Left renal pelvis (tissue), 4 donors: ENCODE measurements around the gene PHF10. TPM values are rescaled to one million over a fixed set of nuclear protein-coding genes. Genes with fewer than 3 reads are reported as not detected.
"Not testable (repeated sequence)": the region's sequence is repeated elsewhere in the genome, so short reads cannot be mapped to it uniquely, and the experiment has no call there.

ENCODE experiments used
- DNase-seq, 4 donors: peaks; one replicate each; pipeline ENCODE4 v3.0.0-alpha.2; 2013; ENCODE audit warnings: low read depth in 4 of 4, low spot score in 3 of 4
- polyA plus RNA-seq, 4 donors: library from polyadenylated mRNA; unstranded; fragments of 120-200 nt; gene quantifications; one replicate each; pipeline ENCODE4 v1.2.1, GENCODE V29; 2013; ENCODE audit not compliant: insufficient read length in 4 of 4

PHF10 gene
- 100 to 1,000 TPM in 3 of 4 donors, 10 to 100 TPM in 1; 83.7 to 128 (median 116) TPM for polyA plus RNA-seq

DNA sequence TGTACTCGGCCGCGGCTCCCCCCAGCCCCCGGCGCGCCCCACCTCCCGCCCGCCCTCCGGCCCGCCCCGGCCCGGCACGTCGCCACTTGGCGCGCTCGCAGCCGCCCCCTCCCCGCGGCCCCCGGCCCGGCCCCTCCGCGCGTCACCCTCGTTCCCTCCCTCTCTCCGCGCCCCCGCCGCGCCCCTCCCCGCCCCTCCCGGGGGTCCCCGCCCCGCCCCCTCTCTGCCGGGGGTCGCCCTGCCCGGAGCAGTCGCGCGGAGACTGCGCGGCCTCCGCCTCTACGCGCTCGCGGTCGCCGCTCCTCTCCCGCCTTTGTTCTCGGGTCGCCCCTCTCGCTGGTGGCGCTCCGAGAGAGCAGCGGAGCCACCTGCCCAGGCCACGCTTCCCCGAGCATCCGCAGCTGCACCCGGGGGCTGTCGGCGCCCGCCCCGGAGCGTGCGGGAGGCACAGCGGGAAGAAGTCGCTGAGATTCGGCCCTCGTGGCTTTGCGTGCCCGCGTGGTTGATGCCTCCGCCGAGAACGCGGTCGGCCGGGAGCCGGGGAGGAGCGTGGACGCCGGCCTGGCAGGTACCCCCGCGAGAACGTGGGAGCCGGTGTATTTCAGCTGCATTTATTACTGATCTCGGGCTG, at the start of gene PHF10:
Gene PHF10 (minus strand): TSS at position 7 of the 631 bp plus-strand sequence. CDS start 569 bp downstream, outside the sequence.
- peak in 1 of 4 donors; percentile 50 for DNase-seq

DNA sequence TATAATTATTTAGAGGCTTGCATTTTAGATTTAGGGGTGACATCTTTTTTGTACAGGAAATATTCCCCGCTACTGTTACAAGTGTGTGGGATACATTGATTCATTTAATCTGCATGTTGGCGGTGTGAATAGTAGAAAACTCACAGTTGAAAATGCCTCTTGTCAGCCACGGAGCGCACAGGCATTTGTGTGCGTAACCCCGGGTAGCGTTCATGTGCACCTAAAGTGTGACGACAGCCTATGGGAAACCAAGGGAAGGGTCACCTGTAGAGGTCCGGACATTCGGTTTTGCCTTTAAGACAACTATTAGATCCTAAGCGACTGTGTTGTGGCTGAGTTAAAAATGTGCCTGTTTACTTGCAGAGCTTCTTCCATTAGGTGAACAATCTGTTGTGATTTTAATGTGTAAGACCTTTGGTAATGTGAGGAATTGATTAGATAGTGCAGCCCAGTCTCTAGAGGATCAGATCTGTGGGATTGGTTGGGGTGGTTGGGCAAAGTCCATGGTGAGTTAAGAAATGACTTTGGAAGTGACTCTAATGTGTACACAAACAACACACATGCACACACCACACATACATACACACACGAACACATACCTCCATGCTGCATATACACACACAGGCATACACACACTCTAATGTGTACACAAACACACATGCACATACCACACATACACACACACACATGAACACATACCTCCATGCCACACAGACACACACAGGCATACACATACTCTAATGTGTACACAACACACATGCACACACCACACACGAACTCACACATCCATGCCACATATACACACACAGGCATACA, 42.8 kb upstream of the PHF10 start:
- no peak for DNase-seq

DNA sequence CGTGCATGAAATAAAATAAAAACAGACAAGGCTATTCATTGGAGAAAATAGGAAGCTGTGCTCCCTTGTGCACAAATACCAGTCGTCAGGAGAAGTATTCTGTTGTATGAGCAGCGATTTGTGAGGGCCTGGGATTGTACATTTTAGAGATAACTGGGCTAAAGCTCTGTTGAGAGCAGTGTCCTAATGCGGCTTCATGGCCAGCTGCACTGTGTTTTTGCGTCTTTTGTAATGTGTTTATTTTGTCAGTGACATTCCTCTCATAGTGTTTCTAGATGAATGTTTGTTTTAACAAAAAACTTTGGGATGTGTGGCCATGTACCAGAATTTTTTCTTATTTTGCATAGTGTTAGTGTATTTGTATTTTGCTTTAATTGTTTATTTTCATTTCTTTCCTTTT, 41.9 kb upstream of the PHF10 start:
- no peak for DNase-seq

DNA sequence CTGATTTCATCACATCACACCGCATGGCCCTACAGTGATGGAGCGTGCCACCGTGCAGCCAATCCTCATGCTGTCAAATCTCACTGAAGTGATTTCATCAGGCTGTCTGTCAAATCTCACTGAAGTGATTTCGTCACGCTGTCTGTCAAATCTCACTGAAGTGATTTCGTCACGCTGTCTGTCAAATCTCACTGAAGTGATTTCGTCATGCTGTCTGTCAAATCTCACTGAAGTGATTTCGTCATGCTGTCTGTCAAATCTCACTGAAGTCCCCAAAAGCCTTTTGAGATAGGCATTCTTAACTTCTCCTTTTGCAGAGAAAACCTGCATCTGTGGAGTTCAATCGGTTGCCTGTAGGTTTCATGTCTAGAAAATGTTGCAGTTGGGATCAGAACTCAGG, 41.5 kb upstream of the PHF10 start:
- DNase-seq = not testable (repeated sequence)

DNA sequence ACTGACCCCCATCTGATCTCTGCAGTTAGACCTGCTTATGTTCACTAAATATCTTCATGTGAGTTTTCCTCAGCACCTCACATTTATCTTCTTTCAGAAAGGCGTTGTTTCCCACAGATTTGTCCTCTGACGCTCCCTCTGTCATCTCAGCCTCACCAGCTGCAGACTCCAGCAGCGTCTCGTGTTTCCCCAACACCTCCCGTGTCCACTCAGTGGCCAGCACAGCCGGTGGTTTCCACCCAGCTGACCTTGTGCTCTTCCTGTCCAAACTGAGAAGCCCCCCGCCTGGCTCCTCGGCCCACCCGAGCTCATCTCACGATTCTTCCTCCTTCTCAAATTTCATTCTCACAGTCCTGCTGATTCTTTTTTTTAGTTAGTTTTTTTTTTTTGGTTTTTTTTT, 39.6 kb upstream of the PHF10 start:
- DNase-seq = no peak

DNA sequence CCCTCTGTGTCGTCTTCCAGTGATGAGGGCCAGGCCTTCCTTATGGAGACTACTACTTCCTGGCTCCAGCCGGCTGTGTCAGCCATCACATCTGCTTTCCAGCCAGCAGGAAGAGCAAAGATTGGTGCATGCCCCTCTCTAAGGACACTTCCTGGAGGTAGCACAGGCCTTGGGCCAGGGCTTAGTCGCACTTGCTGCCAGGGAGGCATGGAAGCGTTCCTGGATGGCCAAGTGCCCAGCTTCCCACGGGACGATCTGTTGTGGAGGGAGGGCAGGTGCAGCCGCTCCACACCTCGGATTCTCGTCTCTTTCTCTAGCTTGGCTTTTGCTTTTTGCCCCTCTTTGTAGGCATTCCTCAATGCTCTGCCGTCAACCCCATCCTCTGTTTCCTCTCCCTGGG, 39.0 kb upstream of the PHF10 start:
- no peak for DNase-seq

DNA sequence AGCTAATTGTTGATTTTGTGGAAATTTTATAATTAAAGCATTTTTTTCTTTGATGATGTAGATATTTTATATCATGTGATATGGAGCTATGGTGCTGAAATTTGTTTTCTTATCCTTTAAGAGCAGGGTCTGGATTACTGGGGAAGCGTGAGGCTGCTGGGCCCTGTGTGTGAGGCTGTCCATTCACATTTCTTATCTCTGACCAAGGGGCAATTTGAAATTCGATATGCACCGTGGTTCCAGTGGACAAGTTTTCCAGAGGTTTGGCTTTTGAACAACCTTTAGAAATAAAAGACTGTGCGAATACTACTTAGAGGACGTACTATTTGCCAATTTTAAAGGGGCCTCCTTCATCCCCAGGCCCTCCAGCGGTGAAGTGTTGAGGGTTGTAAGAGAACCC, 30.9 kb upstream of the PHF10 start:
- DNase-seq = no peak

DNA sequence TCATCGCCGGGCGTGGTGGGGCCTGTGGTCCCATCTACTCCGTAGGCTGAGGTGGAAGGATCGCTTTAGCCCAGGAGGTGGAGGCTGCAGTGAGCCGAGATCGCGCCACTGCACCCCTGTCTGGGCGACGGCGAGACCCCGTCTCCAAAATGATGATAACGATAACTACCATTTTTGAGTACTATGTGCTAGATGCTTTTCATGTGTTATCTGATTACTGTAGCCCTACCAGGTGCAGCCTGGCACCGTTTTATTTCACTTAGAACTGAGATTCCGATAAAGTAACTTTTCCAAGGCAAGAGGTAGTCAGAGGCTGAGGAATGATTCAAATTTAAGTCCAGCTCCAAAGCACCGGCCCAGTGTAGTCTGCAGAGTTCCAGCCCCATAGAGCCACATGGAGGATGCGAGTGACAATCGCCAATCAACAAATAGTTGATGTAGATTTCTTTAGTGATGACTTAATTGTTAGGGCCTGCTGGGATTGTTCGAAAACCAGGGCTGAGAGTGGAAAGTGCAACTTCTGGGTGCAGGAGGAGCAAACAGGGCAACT, 27.8 kb upstream of the PHF10 start:
- DNase-seq = peak in 1 of 4 donors; percentile 33

DNA sequence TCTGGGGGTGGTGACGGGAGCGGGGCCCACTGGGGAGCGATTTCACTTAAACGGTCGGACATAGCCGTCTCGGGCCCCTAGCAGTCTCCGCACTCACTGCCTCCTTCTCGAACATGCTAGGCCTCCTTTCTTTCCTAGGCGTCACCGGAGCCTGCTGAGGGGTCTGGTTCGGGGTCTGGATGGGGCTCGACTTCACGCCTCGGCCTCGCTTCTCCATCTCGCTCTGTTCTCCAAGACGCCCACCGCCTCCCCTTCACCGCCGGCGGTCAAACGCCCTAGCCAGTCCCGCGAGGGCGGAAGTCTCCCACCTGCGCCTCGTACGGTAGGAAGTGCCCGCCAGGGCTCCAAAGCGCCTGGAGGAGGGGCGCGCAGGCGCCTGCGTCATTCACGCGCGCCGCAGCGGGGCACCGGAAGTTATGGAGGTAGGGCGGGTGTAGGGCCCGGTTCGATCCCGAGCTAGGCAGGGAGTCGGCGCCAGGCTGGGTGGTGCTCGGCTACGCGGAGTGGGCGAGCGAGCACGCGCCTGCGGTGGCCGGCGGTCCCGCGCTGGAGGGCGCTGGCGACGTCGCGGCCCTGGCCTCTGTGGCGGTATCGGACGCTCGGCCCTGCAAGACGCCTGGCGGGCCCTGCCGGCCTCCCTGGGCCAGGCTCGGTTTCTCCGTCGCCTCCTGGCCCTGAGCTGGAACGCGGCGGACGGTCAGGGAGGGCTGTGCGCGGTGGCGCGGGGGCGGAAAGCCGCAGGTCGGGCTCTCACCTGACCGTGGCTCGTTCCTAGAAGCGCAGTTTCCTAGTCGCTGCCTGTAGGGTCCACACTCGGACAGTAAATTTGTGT, 27.2 kb upstream of the PHF10 start, which contains the start of the genes DYNLT2 and ERMARD:
Gene DYNLT2 (minus strand): TSS at position 331 of the 832 bp plus-strand sequence. CDS start 114 bp downstream, at position 217.
Gene ERMARD (plus strand): TSS at position 381 of the 832 bp plus-strand sequence. CDS start 36 bp downstream, at position 417.
- peak; percentile 85 to 94 (median 92) for DNase-seq

DNA sequence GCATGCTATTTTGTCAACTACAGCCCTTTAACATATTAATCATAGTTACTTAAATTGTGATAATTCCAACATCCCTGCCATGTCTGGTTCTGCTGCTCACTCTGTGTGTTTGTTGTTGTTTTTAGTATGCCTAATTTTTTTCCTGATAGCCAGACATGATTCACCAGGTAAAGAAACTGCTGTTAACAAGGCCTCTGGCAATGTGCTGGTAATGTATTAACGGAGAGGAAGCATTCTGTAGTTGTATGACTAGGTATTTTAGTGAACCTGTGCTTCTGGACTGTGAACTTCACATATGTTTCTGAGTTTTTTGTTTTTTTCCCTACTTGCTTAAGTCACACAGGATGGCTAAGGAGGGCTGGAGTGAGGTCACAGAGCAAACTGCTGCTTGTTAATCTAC, 22.3 kb upstream of the PHF10 start:
- no peak for DNase-seq

DNA sequence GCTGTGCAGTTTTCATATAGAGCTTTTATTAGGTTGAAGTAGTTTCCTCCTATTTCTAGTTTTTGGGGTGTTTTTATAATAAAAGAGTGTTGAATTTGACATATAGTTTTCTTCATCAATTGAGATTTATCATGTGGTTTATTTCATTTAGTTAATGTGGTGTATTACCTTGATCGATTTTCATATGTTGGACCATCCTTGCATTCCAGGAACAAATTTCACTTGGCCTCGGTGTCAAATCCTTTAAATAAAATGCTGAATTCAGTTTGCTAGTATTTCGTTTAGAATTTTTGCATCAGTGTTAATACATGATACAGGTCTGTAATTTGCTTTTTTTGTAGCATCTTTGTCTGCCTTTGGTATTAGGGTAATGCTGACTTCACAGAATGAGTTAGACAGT, 21.1 kb upstream of the PHF10 start:
- DNase-seq = no peak

DNA sequence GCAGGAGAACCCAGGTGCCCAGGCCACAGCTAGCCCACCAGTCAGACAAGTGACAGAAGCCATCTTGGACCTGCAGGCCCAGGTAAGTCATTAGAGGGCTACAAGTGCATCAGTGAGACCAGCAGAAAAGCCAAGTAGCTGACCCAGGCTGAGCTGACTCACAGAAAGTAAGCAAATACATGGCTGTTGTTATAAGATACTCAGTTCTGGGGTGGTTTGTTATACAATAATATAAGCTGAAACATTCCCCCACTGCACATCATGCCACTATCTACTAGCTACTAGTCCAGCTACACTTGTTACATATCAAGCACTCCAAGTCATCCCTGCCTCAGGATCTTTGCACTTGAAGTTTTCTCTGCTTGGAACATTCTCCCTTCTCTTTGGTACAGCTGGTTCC, 17.0 kb upstream of the PHF10 start:
- no peak for DNase-seq

DNA sequence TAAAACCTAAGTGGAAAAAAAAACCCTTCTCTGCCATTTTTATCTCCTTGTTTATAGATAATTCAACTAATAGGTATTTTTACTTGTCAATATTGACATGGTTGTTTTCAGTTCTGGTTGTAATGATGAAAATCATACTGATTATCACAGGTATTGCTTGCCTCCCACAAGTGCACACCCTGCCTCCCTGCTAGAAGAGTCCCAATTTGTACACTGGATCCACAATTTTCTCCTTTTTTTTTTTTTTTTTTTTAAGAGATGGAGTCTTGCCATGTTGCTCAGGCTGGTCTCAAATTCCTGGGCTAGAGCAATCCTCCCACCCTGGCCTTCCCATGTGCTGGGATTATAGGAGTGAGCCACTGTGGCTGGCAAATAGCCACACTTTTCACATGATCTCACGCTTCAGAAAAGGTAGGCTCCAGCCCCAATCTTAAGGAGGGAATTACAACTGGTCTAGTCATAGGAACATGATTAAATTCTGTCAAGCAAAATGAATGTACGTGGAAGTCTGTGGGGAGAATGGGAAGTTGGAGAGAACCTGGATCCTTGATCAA, 14.8 kb upstream of the PHF10 start:
- DNase-seq = no peak

DNA sequence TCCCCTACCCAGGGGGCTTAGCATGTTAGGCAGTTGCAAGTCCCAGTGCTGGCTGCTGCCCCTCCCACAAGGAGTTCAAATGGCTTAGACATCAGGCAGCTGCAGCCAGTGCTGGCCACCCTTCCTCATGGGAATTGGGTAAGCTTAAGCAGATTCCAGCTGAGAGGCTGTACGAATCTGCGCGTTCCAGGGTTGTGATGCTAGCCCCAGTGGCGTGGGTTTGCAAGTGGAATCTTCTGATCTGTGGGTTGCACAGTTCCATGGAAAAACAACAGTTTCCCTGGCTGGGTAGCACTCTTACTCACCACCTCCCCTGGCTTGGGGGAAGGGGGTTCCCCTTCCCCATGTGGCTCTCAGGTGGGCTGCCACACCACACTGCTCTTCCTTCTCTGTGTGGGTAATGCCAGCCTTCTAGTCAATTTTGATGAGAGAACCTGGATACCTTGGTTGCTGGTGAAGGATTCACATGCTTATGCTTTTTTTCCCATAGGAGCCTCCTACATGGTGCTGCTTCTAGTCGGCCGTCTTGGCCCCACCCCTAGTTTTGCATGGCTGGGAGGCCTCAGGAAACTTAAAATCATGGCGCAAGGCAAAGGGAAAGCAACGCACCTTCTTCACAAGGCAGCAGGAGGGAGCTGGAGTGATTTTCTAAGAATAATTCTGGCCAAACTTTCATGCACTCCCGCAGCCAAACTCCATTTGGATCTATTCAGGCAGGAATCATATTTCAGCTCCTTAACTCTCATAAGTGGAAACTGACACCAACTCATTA, 14.1 kb upstream of the PHF10 start:
- DNase-seq = no peak

DNA sequence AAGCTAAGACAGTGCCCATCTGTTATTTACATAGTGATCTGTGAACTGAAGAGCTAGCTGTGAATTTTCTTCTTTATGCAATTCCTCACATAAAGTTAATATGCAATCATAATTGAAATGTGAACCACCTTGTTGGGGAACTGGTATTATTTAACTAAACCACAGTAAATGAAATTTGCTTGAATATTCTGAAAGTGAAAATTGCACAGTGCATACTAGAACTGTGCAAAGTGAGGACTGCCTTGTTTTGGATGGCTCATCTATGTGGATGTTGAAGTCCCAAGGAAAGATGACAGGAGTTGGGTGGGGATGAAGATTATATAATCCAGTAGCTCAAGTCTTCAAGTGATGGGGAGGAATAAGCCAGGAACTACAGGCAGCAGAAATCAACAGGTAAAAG, 5.7 kb upstream of the PHF10 start:
- DNase-seq = no peak

DNA sequence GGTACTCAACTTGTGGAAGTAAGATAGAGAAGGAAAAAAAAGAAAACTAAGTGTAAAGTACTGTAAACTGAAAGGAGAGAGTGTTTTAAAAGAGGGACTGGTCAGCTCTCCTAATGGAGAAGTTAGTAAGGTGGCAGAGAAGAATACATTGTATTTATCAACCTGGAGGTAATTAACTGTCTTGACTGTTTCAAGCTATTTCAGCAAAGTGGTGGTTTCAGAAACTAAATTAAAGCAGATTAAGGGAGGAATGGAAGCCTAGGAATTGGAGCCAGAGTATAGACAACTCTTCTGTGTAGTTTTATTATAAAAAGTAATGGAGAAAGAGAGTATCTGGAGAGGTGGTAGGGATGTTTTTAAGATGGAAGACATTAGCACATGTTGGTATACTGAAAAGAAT, 2.7 kb upstream of the PHF10 start:
- DNase-seq = no peak

DNA sequence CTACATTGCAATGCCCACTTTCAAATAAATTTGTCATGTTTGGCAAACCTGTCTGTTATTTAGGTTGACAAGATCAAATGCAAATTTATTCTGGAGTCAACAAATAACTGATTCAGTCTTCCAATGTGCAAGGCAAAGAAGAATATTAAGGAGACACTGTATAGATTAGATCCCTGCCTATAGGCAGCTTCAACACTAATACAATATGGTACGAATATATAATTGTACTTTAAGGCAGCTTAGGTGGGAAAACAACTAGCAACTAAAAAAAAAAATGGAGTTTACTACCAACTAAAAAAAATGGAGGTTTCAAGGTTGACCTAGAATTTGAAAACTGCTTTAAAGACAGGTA, 1.7 kb upstream of the PHF10 start:
- DNase-seq = no peak

DNA sequence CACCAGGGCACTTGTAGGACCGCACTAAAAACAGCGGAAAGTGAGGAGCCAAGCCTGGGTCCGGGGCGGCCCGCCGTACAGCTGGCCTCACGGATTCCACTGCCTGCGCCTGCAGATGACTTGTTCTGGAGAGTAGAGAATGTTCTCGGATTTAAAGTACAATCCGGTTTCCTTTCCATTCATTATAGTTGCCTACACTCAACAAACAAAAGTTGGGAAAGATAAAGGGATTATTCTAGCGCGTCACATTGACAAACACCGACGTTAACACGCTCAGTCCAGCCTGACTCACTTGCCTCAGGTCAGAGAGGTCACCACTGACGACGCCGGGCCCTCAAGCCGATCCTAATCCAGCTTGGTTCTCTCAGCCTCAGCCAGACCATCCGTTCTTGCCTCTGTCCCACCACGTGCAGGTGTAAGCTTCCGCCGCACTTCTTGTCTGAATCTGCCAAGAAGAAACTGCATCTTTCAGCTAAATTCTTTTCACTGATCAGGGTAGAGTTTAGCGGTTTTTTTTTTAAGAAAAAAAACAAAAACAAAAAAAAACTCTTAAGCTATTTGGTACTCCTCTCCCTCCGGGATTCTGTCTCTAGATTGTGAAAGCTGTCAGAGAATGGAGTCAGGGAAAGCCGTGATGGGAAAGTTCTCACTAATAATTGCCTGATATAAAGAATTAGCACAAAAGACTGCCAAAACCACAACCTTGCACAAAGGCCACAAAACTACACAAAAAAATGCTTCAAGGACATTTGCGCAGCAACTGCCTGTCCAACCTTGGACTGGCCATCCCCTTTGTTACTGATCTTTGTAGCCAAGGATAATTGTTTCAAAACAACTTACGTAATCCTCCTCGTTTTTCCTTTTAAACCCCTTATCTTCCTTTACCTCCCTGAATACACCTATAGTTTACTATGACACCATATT, 1.1 kb upstream of the PHF10 start:
- peak in 2 of 4 donors; percentile 29 to 48 for DNase-seq
